ENCODE results near the gene ARHGEF17. TPM values are rescaled to one million over a fixed set of nuclear protein-coding genes. Genes with fewer than 3 reads are reported as not detected.
A peak's percentile ranks its signal among the peaks of the same experiment; 100 is the strongest.

ARHGEF17 gene
- total and polyA plus RNA-seq, 2 of the 8 experiments (the other 6 are each of a cell fraction or from before 2014, with no cell fraction given) = 11.3 to 14.6 TPM

- H2AFZ ChIP-seq (ENCODE audit: low read length) = no peak overlapping the region
- peaks cover 0 to 11% (median 0%) of the 10 kb centered on the region in 4 experiments; a peak in 1 of 7 replicates for H3K4me1 ChIP-seq (replicated peaks in 1 of 4; ENCODE audit: control insufficient read depth in 3 of 4, insufficient read depth in 4 of 4, low read length in 3 of 4)
- DNase-seq (ENCODE audit: low read depth in 1 of 2, low spot score in 2 of 2) (no peak), FAIRE-seq (no peak)
- 0 out of 2 replicates have a peak, but pooled peaks cover 3% of the 10 kb centered on the region for H3K79me1 ChIP-seq (ENCODE audit: low read depth, low read length)
- H3K36me3 ChIP-seq (ENCODE audit: control insufficient read depth in 2 of 4, insufficient read depth in 4 of 4, low read length in 3 of 4) = no peaks in the 10 kb centered on the region
- H2BK15ac ChIP-seq (ENCODE audit: low read length) = no peak overlapping the region
- H3K18ac ChIP-seq (ENCODE audit: extremely low read depth, low read length) = no peak overlapping the region
- H2BK12ac ChIP-seq (ENCODE audit: low read depth, low read length) = no peak overlapping the region
- WGBS, 2 experiments (ENCODE audit: extremely low coverage in 1 of 2, insufficient coverage in 1 of 2, insufficient read length in 1 of 2, insufficient replicate concordance in 2 of 2, low coverage in 1 of 2, low lambda C conversion rate in 2 of 2, missing lambda C conversion rate in 1 of 2) = 82% methylated on average over 8 of the region's 8 CpGs; no CpG with 5 or more reads in 1 of the 2 experiments
- no peaks in the 10 kb centered on the region for H3K27me3 ChIP-seq (replicated peaks in 1 of 4; ENCODE audit: control insufficient read depth in 3 of 4, extremely low read depth in 1 of 4, insufficient read depth in 3 of 4, low read length in 3 of 4)
- no peak overlapping the region for H2BK120ac ChIP-seq (replicated peaks; ENCODE audit: low read depth, low read length)
- H3K14ac ChIP-seq (ENCODE audit: insufficient read length) = no peak overlapping the region
- H3K56ac ChIP-seq (replicated peaks; ENCODE audit: insufficient read length, low read depth, low read length) = no peak overlapping the region
- peaks cover 0 to 3% of the 10 kb centered on the region in 2 experiments; a peak in 1 of 4 replicates for H3K79me2 ChIP-seq (ENCODE audit: control insufficient read depth in 1 of 2, insufficient read depth in 2 of 2, low read length in 2 of 2)
- no peak overlapping the region for H3K23ac ChIP-seq (ENCODE audit: insufficient read length)
- no peak overlapping the region for H4K5ac ChIP-seq (ENCODE audit: insufficient read length, low read depth, low read length)
- CTCF ChIA-PET (ENCODE audit: partially characterized antibody) = interaction anchor here (0.8 to 59.1 kb wide), 6 partner anchors 9 to 274 kb away, joined by 3 to 1456 read pairs (median 6); no protein-coding TSS in a partner anchor
- H4K91ac ChIP-seq (replicated peaks; ENCODE audit: insufficient read length, low read length) = no peak overlapping the region
- H4K8ac ChIP-seq (ENCODE audit: extremely low read depth, insufficient read depth, low read length) = no peak overlapping the region
- H3K9ac ChIP-seq (replicated peaks in 1 of 4; ENCODE audit: extremely low read depth in 1 of 4, low read depth in 3 of 4, low read length in 3 of 4) = no peak overlapping the region
- 0 out of 2 replicates have a peak overlapping the region, but pooled peaks have one; percentile 1 for H2BK5ac ChIP-seq (ENCODE audit: low read depth, low read length)
- no peak overlapping the region for H2BK20ac ChIP-seq (ENCODE audit: low read length)
- POLR2A ChIA-PET (ENCODE audit: partially characterized antibody) = no interaction called here
- no peaks in the 10 kb centered on the region for H3K23me2 ChIP-seq (ENCODE audit: low read depth, low read length)
- no peak overlapping the region for H3K4ac ChIP-seq (replicated peaks; ENCODE audit: insufficient read length, low read depth, low read length)
- H3K9me3 ChIP-seq (ENCODE audit: insufficient read depth in 2 of 2, low read depth in 1 of 2, low read length in 1 of 2) = no peaks in the 10 kb centered on the region
- no peak overlapping the region for H2AK5ac ChIP-seq (ENCODE audit: low read depth, low read length)
- H3K4me2 ChIP-seq (ENCODE audit: insufficient read depth in 1 of 2, low read depth in 2 of 2, low read length in 2 of 2) = no peak overlapping the region
- H3K27ac ChIP-seq (ENCODE audit: low read depth, low read length) = no peak overlapping the region
- peaks cover 4 to 10% of the 10 kb centered on the region in 2 experiments for H4K20me1 ChIP-seq (replicated peaks in 1 of 2; ENCODE audit: control insufficient read depth in 1 of 2, insufficient read depth in 2 of 2, low read length in 2 of 2)
- H3K4me3 ChIP-seq (ENCODE audit: extremely low read depth in 1 of 4, insufficient read depth in 2 of 4, low read depth in 3 of 4, low read length in 4 of 4) = no peak overlapping the region
- TF ChIP-seq RXRA (IDR thresholded peaks at IDR 0.05; ENCODE audit: insufficient read depth, low read depth, low read length) (no peak), RFX5 (IDR thresholded peaks at IDR 0.05; ENCODE audit: borderline replicate concordance, low read depth, low read length) (no peak), SIX5 (IDR thresholded peaks at IDR 0.05; ENCODE audit: low read depth, low read length) (no peak), CTBP2 (IDR thresholded peaks at IDR 0.05; ENCODE audit: borderline replicate concordance, insufficient read depth, insufficient read length, low read length) (no peak), ATF3 (IDR thresholded peaks at IDR 0.05; ENCODE audit: insufficient read depth, low read depth, low read length) (no peak), TAF7 (optimal IDR thresholded peaks at IDR 0.05; ENCODE audit: borderline replicate concordance, low read depth, low read length) (no peak), JUND (IDR thresholded peaks at IDR 0.05; ENCODE audit: low read length) (no peak), TCF12 (IDR thresholded peaks at IDR 0.05; ENCODE audit: low read depth, low read length) (no peak), KDM1A (IDR thresholded peaks at IDR 0.05; ENCODE audit: borderline replicate concordance, low read length) (no peak), NANOG (IDR thresholded peaks at IDR 0.05; ENCODE audit: insufficient read depth, low read depth, low read length, poor library complexity, severe bottlenecking) (no peak), RAD21 (IDR thresholded peaks at IDR 0.05 in 1 of 2, conservative IDR thresholded peaks at IDR 0.05 in 1 of 2; ENCODE audit: low read depth in 2 of 2, low read length in 2 of 2) (no peak), HDAC6 (IDR thresholded peaks at IDR 0.05; ENCODE audit: low read depth, low read length) (no peak)
Observed at GRCh38 chr11:73386546-73386945, 78.5 kb downstream of the ARHGEF17 start.

Data from H1 (cell line).